HG03565 (cell line): ENCODE results near the gene CRIP2.

ENCODE experiments used
- ATAC-seq: cut with Tn5 transposase; IDR thresholded peaks from one replicate; pipeline ENCODE4 v1.9.1; 2021; ENCODE audit warnings: mild to moderate bottlenecking, moderate library complexity; ENCODE audit not compliant: unreplicated experiment

Gene CRIP2

DNA sequence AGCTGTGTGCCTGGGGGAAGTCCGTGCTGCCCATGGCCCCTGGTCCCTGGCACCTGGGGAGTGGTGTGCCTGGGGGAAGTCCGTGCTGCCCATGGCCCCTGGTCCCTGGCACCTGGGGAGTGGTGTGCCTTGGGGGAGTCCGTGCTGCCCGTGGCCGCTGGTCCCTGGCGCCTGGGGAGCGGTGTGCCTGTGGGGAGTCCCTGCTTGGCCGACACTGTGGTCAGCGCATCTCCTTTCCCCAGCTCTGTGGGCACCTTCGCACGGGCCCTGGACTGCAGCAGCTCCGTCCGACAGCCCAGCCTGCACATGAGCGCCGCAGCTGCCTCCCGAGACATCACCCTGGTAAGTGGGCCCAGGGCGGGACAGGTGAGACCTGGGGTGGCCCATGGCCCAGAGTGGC is 14.5 kb upstream of the CRIP2 start:
- no peak for ATAC-seq

DNA sequence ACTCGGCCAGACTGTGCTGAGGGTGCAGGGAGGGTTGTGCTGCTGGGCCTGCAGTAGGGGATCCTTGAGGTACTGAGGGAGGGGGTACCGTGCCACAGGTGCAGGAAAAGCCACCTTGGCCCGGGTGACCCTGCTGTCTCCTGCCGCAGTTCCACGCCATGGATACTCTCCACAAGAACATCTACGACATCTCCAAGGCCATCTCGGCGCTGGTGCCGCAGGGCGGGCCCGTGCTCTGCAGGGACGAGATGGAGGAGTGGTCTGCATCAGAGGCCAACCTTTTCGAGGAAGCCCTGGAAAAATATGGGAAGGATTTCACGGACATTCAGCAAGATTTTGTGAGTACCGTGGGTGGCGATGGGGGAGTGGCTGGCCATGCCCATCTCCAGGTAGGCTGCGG is 14.0 kb upstream of the CRIP2 start:
- ATAC-seq: no peak

DNA sequence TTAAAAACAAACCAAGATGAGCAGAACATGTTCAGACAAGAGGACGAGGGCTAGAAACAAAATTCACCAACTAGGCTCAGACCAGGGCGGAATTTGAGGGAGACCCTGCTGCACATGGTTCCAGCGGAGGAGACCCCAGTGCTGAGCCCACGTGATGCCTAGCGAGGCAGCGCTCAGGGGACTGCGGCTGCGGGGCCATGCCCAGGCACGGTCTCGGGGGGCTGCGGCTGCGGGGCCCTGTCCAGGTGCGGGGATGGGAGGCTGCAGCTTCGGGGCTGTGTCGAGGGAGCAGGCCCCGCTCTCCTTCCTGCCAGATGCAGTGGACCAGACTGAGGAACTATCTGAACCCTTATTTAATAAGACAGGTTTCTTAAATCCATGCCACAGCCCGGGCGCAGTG is 12.7 kb upstream of the CRIP2 start:
- ATAC-seq: no peak

GRCh38 chr14:105464501-105464900 is 10.1 kb upstream of the CRIP2 start:
- no peak for ATAC-seq

- ATAC-seq: no peak
Measured at GRCh38 chr14:105465209-105466031, 9.2 kb upstream of the CRIP2 start.

- ATAC-seq: no peak
Measured at GRCh38 chr14:105466531-105467248, 7.9 kb upstream of the CRIP2 start.

DNA sequence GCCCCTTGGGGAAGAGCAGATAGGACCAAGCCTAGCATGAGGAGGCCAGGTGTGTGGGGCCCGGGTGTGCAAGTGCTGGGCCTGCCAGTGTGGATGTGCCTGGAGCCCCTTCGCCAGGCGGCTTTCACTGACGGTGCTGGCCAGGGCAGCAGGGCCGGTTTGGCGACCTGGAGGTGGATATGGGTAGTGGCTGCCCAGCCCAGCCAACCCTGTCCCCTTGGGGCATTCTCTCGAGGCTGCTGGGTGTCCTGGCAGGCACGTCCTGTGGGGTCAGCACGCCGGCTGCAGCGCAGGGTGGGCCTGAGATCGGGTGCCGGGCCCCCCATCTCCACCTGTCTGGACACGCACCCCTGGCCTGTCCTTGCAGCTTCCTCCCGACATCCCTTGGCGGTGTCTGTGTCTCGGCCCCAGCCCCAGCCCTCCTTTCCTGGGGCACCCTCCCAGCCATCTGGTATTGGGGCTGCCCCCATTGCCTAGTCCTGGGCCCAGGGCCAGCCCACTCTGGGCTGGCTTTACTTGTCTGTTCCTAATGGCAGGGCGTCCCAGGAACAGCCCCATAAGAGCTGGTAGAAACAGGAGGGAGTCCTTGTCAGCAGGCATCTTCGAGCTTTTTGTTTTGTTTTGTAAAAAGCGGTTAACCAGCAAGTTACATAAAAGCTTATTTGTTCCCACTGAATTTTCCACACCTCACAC is 7.2 kb upstream of the CRIP2 start:
- no peak for ATAC-seq

DNA sequence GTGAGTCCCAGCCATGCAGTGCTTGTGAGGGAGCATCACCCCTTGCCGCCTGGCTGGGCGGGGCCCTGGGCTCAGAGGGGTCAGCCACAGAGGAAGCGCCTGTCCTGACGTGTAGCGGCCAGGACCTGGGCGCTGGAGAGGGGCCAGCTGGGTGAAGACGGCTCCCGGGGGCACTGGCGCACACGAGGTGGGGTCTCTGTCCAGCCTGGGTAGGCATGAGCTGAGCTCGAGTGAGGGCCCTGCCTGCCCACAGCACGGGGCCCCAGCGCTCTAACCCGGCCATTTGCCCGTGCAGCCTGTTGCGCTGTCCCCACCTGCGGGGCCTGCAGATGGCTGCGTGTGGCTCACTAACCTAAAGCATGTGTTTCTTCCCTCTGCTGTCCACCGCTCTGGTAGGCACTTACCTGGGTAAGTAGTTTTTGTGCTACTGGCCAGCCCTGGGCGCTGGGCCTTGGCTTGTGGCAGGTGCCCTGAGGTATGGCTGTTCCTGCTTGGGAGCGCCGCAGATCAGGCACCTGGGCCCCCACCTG is 6.6 kb upstream of the CRIP2 start:
- no peak for ATAC-seq

- no peak for ATAC-seq
Measured at GRCh38 chr14:105468621-105469241, 5.9 kb upstream of the CRIP2 start.

DNA sequence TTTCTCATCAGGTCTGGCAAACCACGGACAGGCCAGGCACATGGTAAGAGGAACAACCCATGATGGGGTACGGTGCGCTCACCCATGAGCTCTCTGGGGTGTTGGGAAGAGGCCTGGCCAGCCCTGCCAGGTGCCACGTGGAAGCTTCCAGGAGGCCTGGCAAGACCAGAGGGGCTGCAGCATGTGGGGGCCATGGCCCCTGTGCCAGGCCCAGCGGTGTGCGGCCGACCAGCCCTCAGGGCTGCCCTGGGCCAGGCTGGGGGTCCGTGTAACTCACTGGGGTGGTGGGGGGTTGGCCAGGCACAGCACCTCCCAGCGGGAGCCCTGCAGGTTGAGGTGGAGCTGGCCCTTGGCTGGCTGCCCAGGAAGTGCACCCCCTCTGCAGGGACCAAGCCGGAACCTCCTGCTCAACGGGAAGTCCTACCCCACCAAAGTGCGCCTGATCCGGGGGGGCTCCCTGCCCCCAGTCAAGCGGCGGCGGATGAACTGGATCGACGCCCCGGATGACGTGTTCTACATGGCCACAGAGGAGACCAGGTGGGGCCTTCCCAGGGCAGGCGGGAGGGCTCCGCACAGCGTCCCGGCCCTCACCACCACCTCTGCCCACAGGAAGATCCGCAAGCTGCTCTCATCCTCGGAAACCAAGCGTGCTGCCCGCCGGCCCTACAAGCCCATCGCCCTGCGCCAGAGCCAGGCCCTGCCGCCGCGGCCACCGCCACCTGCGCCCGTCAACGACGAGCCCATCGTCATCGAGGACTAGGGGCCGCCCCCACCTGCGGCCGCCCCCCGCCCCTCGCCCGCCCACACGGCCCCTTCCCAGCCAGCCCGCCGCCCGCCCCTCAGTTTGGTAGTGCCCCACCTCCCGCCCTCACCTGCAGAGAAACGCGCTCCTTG is 4.9 kb upstream of the CRIP2 start:
- no peak for ATAC-seq

GRCh38 chr14:105470350-105471296 is 4.0 kb upstream of the CRIP2 start:
- no peak for ATAC-seq

- ATAC-seq: no peak
Measured at GRCh38 chr14:105471297-105471821, 3.3 kb upstream of the CRIP2 start.

DNA sequence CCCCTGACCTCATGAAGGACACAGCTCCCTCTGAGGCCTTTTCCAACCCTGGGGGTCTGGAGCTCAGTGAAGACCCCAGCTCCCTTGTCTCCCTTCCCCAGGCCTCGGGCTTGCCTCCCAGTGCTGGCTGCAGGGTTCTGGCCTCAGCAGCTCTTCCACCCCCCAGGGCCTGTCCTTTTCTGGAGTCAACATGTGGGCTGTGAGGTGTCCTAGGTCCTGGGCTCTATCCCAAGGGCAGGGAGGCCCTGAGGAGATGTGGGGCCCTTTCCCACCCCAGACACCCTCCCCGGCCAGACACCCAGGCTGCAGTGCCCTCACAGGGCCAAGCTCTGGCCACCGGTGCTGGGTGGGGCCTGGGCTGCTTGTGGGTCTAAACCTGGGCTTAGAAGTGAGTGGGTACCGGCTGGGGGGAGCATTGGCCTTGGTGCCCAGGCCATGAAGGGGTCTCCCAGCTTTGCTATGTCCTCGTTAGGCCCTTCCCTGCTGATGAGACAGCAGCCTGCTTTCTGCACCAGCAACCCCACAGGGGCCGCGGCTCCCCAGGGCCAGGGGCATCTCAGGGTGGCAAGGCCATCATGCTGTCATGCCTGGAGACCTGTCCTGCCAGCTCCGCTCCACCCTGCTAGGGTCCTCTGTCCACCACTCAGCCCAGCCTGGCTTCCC is 2.7 kb upstream of the CRIP2 start:
- ATAC-seq: no peak

DNA sequence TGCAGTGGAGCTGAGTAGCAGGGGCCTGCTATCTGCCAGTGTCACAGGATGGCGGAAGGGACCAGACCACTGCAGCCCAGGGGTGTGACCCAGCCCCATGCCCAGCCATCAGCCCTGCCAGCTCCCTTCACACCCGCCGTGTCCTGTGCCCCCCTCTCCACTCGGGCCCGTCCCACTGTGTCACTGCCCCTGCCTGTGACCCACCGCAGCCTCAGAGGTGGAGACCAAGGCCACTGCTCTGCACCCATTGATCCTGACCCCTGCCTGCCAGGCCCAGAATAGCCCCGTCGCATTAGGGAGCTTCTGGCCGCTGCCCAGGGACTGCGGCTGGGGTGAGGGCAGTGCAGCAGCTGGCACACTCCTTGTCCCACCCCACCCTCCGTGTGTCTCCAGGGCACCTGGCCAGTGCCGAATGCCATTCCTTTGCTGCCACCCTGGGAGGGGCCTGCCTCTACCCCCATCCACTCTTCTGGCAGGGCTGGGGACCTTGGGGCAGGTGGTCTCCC is 2.1 kb upstream of the CRIP2 start:
- ATAC-seq: no peak

- no peak for ATAC-seq
Measured at GRCh38 chr14:105473033-105473676, 1.5 kb upstream of the CRIP2 start.

DNA sequence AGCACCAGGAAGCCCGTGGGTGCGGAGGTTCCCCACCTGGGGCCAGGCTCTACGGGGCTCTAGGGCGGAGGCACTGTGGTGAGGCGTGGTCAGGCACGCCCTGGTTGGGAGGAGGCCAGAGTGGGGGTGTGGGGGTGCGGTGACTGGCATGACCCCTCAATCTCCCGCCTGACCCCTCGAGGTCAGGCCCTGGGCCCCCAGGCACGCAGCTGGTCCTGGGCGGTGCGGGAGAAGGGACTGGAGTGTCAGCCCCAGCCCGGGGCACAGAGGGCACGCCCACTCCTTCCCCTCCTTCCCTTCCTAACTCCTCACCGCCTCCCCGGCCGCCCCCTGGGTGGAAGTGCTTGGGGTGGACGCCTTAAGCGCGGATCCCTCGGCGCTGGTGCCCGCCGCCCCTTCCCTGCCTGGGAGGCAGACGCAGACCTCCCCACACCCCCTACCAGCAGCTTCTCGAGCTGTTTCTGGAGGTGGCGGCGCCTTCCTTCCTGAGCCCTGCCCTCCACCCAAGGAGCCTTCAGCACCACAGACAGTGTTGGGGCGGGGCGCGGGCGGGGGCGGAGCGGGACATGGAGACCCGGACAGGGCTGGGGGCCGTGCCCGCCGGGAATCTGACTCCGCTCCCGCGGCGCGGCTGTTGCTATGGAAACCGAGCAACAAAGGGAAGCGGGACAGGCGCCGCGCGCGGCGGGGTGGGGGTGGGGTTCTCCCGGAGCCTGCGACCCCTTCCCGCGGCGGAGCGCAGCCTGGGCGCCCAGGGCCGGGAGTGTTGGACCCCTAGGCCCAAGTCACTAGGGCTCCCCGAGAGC is 741 bp upstream of the CRIP2 start:
- no peak for ATAC-seq
